Lower leg skin (tissue), 4 donors: ENCODE results near the gene CALD1. TPM values are rescaled to one million over a fixed set of nuclear protein-coding genes. Genes with fewer than 3 reads are reported as not detected.

ENCODE experiments used
- DNase-seq, 2 donors: peaks; one replicate each; pipeline ENCODE4 v3.0.0-alpha.2; 2019; ENCODE audit warnings: low spot score in 2 of 2
- H3K4me3 ChIP-seq: fragments of 200-600 bp; sonication (generic); 2 replicates; pipeline ENCODE4 v1.5.1; 2017; ENCODE audit warnings: mild to moderate bottlenecking, low read depth; ENCODE audit not compliant: poor library complexity, severe bottlenecking
- POLR2A ChIP-seq, 2 donors: fragments of 450-650 bp; IDR thresholded peaks; one replicate each; pipeline ENCODE4 v1.6.1; 2016 to 2017; ENCODE audit warnings: antibody characterized with exemption in 2 of 2, mild to moderate bottlenecking in 1 of 2, moderate library complexity in 1 of 2
- WGBS, 2 donors: methylation state at CpG; one replicate each; pipeline ENCODE4 v1.1.5; 2018; 5-methylcytosine and 5-hydroxymethylcytosine counted together
- intact Hi-C: fragments of 100-400 bp; cut with DNase I; formaldehyde crosslinking; loops from one replicate; pipeline ENCODE4 v1.15.0; 2023; ENCODE audit warnings: low total_unique reads
- total RNA-seq, 4 donors: library from RNA; depleted of rRNA; stranded (reverse); fragments of >200 nt; gene quantifications; one replicate each; pipeline ENCODE4 v1.1.0, GENCODE V29; 2016
- TF ChIP-seq, protein P1 (sequence below), 3 donors: fragments of 450-650 bp; IDR thresholded peaks; one replicate each; pipeline ENCODE4 v1.5.1; 2016; ENCODE audit warnings: antibody characterized with exemption in 3 of 3, mild to moderate bottlenecking in 3 of 3, moderate library complexity in 2 of 3

CALD1 gene
- total RNA-seq, 4 donors from 2014 or later, result 30.3 to 95.7 (median 58.0) TPM

- 63 to 66% methylated on average over 3 of the region's 3 CpGs for WGBS, 2 donors
- no peak for TF ChIP-seq POLR2A (IDR thresholded peaks at IDR 0.05)
- TF ChIP-seq, protein P1, sequence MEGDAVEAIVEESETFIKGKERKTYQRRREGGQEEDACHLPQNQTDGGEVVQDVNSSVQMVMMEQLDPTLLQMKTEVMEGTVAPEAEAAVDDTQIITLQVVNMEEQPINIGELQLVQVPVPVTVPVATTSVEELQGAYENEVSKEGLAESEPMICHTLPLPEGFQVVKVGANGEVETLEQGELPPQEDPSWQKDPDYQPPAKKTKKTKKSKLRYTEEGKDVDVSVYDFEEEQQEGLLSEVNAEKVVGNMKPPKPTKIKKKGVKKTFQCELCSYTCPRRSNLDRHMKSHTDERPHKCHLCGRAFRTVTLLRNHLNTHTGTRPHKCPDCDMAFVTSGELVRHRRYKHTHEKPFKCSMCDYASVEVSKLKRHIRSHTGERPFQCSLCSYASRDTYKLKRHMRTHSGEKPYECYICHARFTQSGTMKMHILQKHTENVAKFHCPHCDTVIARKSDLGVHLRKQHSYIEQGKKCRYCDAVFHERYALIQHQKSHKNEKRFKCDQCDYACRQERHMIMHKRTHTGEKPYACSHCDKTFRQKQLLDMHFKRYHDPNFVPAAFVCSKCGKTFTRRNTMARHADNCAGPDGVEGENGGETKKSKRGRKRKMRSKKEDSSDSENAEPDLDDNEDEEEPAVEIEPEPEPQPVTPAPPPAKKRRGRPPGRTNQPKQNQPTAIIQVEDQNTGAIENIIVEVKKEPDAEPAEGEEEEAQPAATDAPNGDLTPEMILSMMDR (IDR thresholded peaks at IDR 0.05), result no peak
- intact Hi-C loops, result no loop called here
- no peak overlapping the region for H3K4me3 ChIP-seq
- no peak for DNase-seq
These were observed 161.9 kb downstream of the CALD1 start for GRCh38 chr7:134941185-134941900.

- no peak for TF ChIP-seq POLR2A (IDR thresholded peaks at IDR 0.05)
- TF ChIP-seq, protein P1 (IDR thresholded peaks at IDR 0.05), result no peak
- H3K4me3 ChIP-seq, result no peak overlapping the region
- no peak for DNase-seq
- intact Hi-C loops, result no loop called here
- WGBS, 2 donors, result 62 to 72% methylated on average over 5 of the region's 5 CpGs
These were observed 162.5 kb downstream of the CALD1 start for GRCh38 chr7:134941952-134942351.

GRCh38 chr7:134942690-134943466 lies 163.4 kb downstream of the CALD1 start:
- TF ChIP-seq, protein P1 (IDR thresholded peaks at IDR 0.05), result no peak
- no peak for TF ChIP-seq POLR2A (IDR thresholded peaks at IDR 0.05)
- intact Hi-C loops, result no loop called here
- 71 to 78% methylated on average over 9 of the region's 9 CpGs for WGBS, 2 donors
- DNase-seq, result no peak
- H3K4me3 ChIP-seq, result no peak overlapping the region

DNA sequence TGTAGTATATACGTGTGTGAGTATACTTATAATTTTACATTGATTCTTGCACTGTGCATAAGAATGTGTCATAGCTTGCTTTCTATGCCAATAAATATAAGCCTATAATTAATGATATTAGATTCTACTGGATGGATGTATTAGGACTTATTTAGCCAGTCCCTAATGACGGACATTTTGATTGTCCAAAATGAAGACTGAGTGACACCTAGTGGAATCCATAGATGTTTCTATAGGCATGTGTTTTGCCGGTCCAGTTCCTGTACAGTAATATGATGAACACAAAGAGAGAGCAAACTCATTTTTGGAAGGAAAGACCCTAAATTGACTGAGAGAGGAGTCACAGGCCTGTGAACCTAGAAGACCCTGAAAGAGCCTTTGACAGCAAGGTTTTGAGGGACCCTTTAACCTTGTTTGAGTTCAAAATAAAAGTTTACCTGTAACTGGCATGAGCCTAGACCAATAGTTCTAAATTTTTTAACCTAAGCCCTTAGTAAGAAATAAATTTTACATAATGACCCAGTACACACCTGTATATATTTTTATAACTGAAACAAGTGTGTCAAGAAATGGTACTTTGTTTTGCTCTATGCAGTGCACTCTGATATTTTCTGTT lies 164.5 kb downstream of the CALD1 start:
- intact Hi-C loops, result no loop called here
- DNase-seq, result no peak
- no peak overlapping the region for H3K4me3 ChIP-seq
- TF ChIP-seq POLR2A (IDR thresholded peaks at IDR 0.05), result no peak
- TF ChIP-seq, protein P1 (IDR thresholded peaks at IDR 0.05), result no peak
- WGBS, 2 donors, result 49 to 51% methylated on average over 3 of the region's 3 CpGs

DNA sequence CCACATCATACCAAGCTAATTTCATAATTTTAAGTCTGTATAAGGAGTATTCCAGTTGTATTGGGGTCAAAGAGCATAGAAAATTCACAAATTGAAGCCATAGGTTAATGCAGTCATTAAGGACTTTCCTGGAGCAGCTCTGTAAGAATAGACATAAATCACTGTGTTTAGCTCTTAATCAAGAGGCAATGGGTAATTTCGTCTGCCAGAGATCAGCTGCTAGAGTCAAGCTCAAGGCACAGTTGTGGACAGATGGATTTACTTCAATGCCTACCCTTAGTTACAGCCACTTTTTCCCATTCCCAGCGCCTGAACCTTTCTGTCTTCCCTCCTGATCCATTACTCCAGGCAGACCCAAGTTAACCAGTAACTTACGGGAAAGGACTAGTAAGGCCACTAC lies 166.3 kb downstream of the CALD1 start:
- no peak overlapping the region for H3K4me3 ChIP-seq
- DNase-seq, result no peak
- TF ChIP-seq, protein P1 (IDR thresholded peaks at IDR 0.05), result no peak
- TF ChIP-seq POLR2A (IDR thresholded peaks at IDR 0.05), result no peak
- 78 to 84% methylated on average over 3 of the region's 3 CpGs for WGBS, 2 donors
- intact Hi-C loops, result no loop called here
